Non-pigmented ciliary epithelial cell (primary cell): ENCODE results near the gene ALOX12B.

ENCODE experiments used
- DNase-seq: peaks from one replicate; pipeline ENCODE4 v3.0.0-alpha.2; 2010; ENCODE audit warnings: low read depth

ALOX12B gene

GRCh38 chr17:8087075-8087951, at the start of gene ALOX12B:
ALOX12B (minus strand) TSS chr17:8087716; CDS start chr17:8087442, 274 bp downstream.
- DNase-seq = no peak

- no peak for DNase-seq
These were observed 46.4 kb upstream of the ALOX12B start for GRCh38 chr17:8133941-8134340.

- no peak for DNase-seq
These were observed 45.9 kb upstream of the ALOX12B start for GRCh38 chr17:8133399-8133798.

GRCh38 chr17:8131844-8132441, 44.4 kb upstream of the ALOX12B start:
- DNase-seq = no peak

- no peak for DNase-seq
These were observed 40.7 kb upstream of the ALOX12B start for GRCh38 chr17:8128125-8128784.

GRCh38 chr17:8126491-8127066, 39.1 kb upstream of the ALOX12B start:
- DNase-seq = no peak

- DNase-seq = no peak
These were observed 38.5 kb upstream of the ALOX12B start for GRCh38 chr17:8125947-8126490.

- no peak for DNase-seq
These were observed 37.8 kb upstream of the ALOX12B start for GRCh38 chr17:8125154-8125946.

- DNase-seq = no peak
These were observed 37.0 kb upstream of the ALOX12B start for GRCh38 chr17:8124350-8125153.

- no peak for DNase-seq
These were observed 36.3 kb upstream of the ALOX12B start, which contains the start of gene HES7 for GRCh38 chr17:8123695-8124349. HES7 (minus strand) TSS chr17:8124106; CDS start chr17:8124084, 22 bp downstream.

- no peak for DNase-seq
These were observed 35.6 kb upstream of the ALOX12B start for GRCh38 chr17:8122924-8123694.

- DNase-seq = no peak
These were observed 35.0 kb upstream of the ALOX12B start for GRCh38 chr17:8122422-8122923.

- no peak for DNase-seq
These were observed 34.3 kb upstream of the ALOX12B start for GRCh38 chr17:8121681-8122421.

GRCh38 chr17:8121407-8121680, 33.8 kb upstream of the ALOX12B start:
- DNase-seq = no peak

- no peak for DNase-seq
These were observed 33.2 kb upstream of the ALOX12B start for GRCh38 chr17:8120520-8121406.

- DNase-seq = peak; percentile 80
These were observed 32.3 kb upstream of the ALOX12B start for GRCh38 chr17:8119581-8120519.
